ENCODE data around the gene ATG101. TPM values are rescaled to one million over a fixed set of nuclear protein-coding genes. Genes with fewer than 3 reads are reported as not detected.

ATG101 gene
- total RNA-seq = 27.7 TPM

DNA sequence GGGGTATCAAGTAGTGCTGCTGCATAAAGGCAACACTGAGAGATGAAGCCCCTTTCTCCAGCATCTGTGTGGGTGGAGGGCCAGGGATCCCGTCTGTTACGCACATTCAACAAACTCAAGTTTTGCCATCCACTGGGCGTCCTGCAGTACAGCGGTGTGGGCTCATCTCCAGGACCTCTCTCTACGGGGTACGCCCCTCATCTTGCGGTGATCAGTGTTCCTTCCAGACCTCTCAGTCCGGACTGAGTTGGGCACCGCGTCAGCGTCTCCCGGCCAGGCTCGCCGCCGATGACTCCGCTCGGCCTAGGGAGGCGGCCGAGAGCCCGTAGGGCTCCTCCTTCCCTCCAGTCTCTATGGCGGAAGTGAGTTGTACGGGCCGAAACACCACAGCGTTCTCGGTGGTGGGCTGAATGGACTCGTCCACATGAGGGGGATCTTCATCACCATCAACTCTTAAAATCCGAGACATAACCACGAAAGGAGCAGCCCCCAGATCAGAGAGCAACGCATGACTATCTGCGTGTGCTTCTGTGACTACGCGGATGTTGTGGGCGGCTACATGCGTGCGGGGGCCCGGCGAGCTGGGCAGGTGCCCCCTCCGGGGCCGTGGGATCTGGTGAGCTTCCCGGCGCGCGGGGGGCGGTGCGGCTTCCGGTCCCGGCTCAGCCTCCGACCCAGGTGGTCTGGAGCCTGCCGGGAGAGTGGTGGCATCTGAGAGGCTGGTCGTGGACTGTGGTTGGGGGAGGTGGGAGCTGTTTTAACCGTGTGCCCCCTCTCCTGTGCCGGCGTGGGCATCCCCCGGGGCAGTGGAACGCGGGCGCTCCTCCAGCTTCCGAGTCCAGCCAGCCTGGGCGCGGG, at the start of gene ATG101:
ATG101 (plus strand) TSS at position 652 of the 858 bp plus-strand sequence. CDS start 3,673 bp downstream, outside the sequence.
- peaks cover 46% of the 10 kb centered on the region for H3K4me1 ChIP-seq
- H3K4me3 ChIP-seq = peak within 1 kb of the TSS; percentile 85 to 92
- DNase-seq (ENCODE audit: extremely low spot score in 2 of 2) = peak in 1 of 2 donors; percentile 92
- intact Hi-C loops (cut with DNase I) = no loop called here
- no peaks in the 10 kb centered on the region for H3K9me3 ChIP-seq
- no peaks in the 10 kb centered on the region for H3K27me3 ChIP-seq
- TF ChIP-seq POLR2A (IDR thresholded peaks at IDR 0.05) = peak in 1 of 2 donors; percentile 40
- peak; percentile 32 to 61 (median 46) for TF ChIP-seq CTCF (IDR thresholded peaks at IDR 0.05)
- peak; percentile 96 to 97 for TF ChIP-seq POLR2AphosphoS5 (IDR thresholded peaks at IDR 0.05; ENCODE audit: insufficient read depth in 1 of 2, low read depth in 1 of 2)
- H3K27ac ChIP-seq = peak within 1 kb of the TSS; percentile 88
- peaks cover 0 to 11% of the 10 kb centered on the region in 2 donors for H3K36me3 ChIP-seq

DNA sequence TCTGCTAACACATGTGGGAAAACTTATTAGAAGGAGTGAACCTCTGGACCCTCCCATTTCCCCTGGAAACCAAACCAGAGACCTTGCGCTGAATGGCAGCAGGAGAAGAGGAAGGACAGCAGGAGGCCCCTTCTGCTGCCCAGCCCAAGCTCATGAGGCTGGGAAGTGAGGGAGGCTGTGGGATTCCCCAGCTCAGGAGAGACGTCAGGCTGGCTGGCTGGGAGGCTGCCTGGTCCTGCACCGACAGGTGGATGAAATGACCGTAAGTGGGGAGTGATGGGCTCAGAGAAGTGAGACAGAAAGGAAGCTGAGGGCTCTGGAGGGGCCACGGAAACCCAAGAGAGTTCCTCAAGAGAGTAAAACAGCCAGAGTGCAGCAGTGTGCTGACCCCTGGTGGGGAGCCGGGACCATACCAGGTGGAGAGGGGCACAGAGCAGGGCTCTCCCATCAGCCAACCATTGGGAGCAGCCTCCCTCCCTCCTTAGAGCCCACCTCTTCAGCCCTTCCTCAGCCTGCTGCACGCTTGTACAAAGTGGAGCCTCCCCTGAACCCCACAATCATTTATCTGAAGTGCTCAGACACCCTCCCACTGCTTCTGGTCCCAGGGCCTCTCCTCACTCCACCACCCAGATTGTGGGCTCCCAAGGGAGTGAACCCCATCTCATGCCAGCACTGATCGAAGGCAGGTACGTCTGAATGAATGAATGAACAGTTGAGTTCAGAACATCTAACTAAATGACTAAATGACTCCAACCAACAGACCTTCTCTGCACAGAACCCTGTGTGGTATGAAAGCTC, 49.0 kb upstream of the ATG101 start:
- peaks cover 18% of the 10 kb centered on the region for H3K4me1 ChIP-seq

GRCh38 chr12:52022841-52023181, 47.0 kb upstream of the ATG101 start:
- DNase-seq (ENCODE audit: extremely low spot score in 2 of 2) = no peak
- intact Hi-C loops (cut with DNase I) = no loop called here
- H3K36me3 ChIP-seq = no peaks in the 10 kb centered on the region
- H3K4me3 ChIP-seq = peak overlapping the region; percentile 52 to 64
- no peaks in the 10 kb centered on the region for H3K9me3 ChIP-seq
- peak overlapping the region; percentile 40 for H3K27ac ChIP-seq
- peaks cover 25% of the 10 kb centered on the region for H3K4me1 ChIP-seq
- TF ChIP-seq CTCF (IDR thresholded peaks at IDR 0.05) = no peak
- TF ChIP-seq POLR2A (IDR thresholded peaks at IDR 0.05) = no peak
- no peak for TF ChIP-seq POLR2AphosphoS5 (IDR thresholded peaks at IDR 0.05; ENCODE audit: insufficient read depth in 1 of 2, low read depth in 1 of 2)
- no peaks in the 10 kb centered on the region for H3K27me3 ChIP-seq

More for the DNA sequence above, 49.0 kb upstream of the ATG101 start:
- no peaks in the 10 kb centered on the region for H3K36me3 ChIP-seq
- no peak overlapping the region for H3K4me3 ChIP-seq
- no peak for DNase-seq (ENCODE audit: extremely low spot score in 2 of 2)
- intact Hi-C loops (cut with DNase I) = no loop called here
- no peak for TF ChIP-seq POLR2AphosphoS5 (IDR thresholded peaks at IDR 0.05; ENCODE audit: insufficient read depth in 1 of 2, low read depth in 1 of 2)
- peak; percentile 34 to 52 (median 45) for TF ChIP-seq CTCF (IDR thresholded peaks at IDR 0.05)
- H3K27me3 ChIP-seq = no peaks in the 10 kb centered on the region
- no peak overlapping the region for H3K27ac ChIP-seq
- H3K9me3 ChIP-seq = no peaks in the 10 kb centered on the region

- intact Hi-C loops (cut with DNase I) = no loop called here
- Histone ChIP-seq H3K36me3 (no peaks in the 10 kb centered on the region), H3K27me3 (no peaks in the 10 kb centered on the region), H3K4me1 (peaks cover 25% of the 10 kb centered on the region), H3K4me3 (peak overlapping the region; percentile 52 to 64), H3K27ac (peak overlapping the region; percentile 40), H3K9me3 (no peaks in the 10 kb centered on the region)
- no peak for DNase-seq (ENCODE audit: extremely low spot score in 2 of 2)
- TF ChIP-seq POLR2AphosphoS5 (IDR thresholded peaks at IDR 0.05; ENCODE audit: insufficient read depth in 1 of 2, low read depth in 1 of 2) (peak in 1 of 2 donors; percentile 53), POLR2A (IDR thresholded peaks at IDR 0.05) (no peak), CTCF (IDR thresholded peaks at IDR 0.05) (peak; percentile 94 to 99 (median 98))
Measured at GRCh38 chr12:52023182-52023975, 46.4 kb upstream of the ATG101 start.

Data from vagina (tissue), 2 donors.